Nephron progenitor cell (in vitro differentiated cells): Measurements from ENCODE around the gene TBC1D30.

ENCODE experiments used
- DNase-seq: peaks from one replicate; pipeline ENCODE4 v3.0.0; 2021
- H3K27ac Mint-ChIP-seq: 2 replicates; pipeline ENCODE4 v1.8.0; 2021; ENCODE audit warnings: mild to moderate bottlenecking, moderate library complexity, mixed read lengths
- H3K27me3 Mint-ChIP-seq: 2 replicates; pipeline ENCODE4 v1.8.0; 2021; ENCODE audit warnings: mild to moderate bottlenecking, low read depth, mixed read lengths; ENCODE audit not compliant: poor library complexity
- H3K36me3 Mint-ChIP-seq: 2 replicates; pipeline ENCODE4 v1.8.0; 2021; ENCODE audit warnings: low read depth, mixed read lengths
- H3K4me1 Mint-ChIP-seq: 2 replicates; pipeline ENCODE4 v1.8.0; 2021; ENCODE audit warnings: mixed read lengths
- H3K4me3 Mint-ChIP-seq: 2 replicates; pipeline ENCODE4 v1.8.0; 2021; ENCODE audit warnings: mild to moderate bottlenecking, moderate library complexity, mixed read lengths
- H3K9me3 Mint-ChIP-seq: 2 replicates; pipeline ENCODE4 v1.8.0; 2021; ENCODE audit warnings: mild to moderate bottlenecking, moderate library complexity, mixed read lengths
- TF ChIP-seq, protein P1 (sequence below): fragments of 200-600 bp; sonication (generic); IDR thresholded peaks from 2 replicates; pipeline ENCODE4 v1.5.0; 2021; ENCODE audit warnings: antibody characterized with exemption

Gene TBC1D30

DNA sequence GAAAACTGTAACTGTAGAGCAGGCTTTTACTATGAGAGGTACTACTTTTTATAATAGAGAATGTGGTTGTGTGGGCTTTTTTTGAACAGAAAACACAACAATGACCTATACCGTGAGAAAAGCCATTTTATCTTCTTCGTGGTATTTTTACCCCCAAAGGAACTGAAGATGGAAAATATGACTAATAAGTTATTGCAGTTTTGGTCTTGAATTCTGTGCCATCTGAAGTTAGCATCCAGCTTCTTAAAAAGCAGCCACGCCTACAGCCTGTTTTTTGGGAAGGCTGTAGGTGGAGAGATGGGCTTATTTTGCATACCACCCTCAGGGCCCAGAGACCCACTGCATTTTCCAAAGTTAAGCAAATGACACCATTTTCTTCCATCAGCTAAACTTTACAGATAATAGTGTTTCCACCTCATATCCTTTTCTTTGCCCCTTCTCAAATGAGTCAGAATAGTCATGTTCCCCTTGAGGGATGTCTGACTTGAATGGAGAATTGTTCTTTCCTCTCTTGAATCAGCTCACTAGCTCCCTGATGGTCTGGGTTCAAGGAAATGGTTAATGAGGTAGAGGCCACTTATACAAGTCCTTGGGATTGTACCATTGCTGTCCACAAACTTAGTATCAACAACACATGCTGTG, 53.0 kb downstream of the TBC1D30 start:
- TF ChIP-seq, protein P1, sequence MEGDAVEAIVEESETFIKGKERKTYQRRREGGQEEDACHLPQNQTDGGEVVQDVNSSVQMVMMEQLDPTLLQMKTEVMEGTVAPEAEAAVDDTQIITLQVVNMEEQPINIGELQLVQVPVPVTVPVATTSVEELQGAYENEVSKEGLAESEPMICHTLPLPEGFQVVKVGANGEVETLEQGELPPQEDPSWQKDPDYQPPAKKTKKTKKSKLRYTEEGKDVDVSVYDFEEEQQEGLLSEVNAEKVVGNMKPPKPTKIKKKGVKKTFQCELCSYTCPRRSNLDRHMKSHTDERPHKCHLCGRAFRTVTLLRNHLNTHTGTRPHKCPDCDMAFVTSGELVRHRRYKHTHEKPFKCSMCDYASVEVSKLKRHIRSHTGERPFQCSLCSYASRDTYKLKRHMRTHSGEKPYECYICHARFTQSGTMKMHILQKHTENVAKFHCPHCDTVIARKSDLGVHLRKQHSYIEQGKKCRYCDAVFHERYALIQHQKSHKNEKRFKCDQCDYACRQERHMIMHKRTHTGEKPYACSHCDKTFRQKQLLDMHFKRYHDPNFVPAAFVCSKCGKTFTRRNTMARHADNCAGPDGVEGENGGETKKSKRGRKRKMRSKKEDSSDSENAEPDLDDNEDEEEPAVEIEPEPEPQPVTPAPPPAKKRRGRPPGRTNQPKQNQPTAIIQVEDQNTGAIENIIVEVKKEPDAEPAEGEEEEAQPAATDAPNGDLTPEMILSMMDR, result no peak

DNA sequence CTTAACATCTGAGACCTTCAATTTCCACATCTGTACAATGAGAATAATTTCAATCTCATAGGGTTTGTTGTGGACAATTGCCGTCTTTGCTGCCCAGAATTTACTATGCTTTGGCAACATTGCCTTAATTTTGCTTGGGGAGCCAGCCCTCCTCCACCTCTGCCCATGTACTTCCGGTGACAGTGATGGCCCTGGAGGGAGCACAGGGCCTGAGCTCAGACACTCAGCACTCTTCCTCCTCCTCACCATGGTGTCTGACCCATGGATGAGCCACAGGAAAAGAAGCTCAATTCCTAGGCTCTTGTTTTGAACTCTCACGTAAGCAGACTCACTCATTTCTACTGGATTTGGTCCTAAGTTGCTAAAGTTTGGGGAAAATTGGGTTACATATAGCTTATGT, 58.2 kb downstream of the TBC1D30 start:
- TF ChIP-seq, protein P1, result no peak
- Mint-ChIP-seq H3K27ac (no peak overlapping the region), H3K4me1 (no peaks in the 10 kb centered on the region), H3K9me3 (peaks cover 7% of the 10 kb centered on the region), H3K4me3 (no peak overlapping the region), H3K27me3 (peaks cover 7% of the 10 kb centered on the region), H3K36me3 (no peaks in the 10 kb centered on the region)
- no peak for DNase-seq

More for the DNA sequence above, 53.0 kb downstream of the TBC1D30 start:
- no peak overlapping the region for H3K27ac Mint-ChIP-seq
- H3K4me1 Mint-ChIP-seq, result no peaks in the 10 kb centered on the region
- peaks cover 10% of the 10 kb centered on the region for H3K27me3 Mint-ChIP-seq
- H3K9me3 Mint-ChIP-seq, result peaks cover 7% of the 10 kb centered on the region
- no peak overlapping the region for H3K4me3 Mint-ChIP-seq
- no peak for DNase-seq
- H3K36me3 Mint-ChIP-seq, result no peaks in the 10 kb centered on the region

DNA sequence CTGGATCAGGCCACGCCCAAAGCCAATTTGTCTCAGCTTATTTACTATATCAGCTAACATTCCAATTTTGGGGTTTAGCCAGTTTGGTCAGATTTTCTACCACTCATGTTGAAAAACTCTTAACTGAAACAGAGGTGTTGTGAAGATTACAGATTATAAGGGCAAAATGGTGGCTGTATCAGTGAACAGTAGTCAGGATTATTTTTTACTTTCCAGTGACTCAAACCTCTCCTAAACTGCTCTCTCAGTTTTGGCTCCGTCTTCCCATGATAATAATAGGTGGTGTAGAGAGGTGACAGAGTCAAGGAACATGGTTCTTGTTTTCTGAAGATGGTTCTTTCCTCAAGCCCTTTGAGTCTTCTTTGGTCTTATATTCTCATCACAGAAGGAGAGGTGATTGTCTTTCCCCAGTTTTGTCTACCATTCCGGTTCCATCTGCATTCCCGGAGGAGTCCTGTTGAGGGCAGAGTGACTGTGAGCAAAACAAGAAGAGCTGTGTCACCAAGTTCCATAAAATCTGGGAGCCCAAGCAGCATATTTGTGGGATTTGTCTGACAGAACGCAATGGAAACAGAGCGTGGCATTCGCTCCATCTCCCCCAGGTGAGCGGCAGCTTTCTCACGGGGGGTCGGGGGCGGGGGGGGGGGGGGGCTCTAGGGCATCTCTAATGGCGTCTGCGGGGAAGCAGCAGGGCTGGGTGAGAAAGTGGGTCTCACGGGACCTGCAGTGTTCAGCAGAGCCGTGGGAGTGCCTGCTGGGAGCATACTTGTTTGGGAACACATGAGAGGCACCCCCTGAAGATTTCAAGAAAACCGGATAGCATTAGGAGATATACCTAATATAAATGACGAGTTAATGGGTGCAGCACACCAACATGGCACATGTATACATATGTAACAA, 59.1 kb downstream of the TBC1D30 start:
- H3K36me3 Mint-ChIP-seq, result no peaks in the 10 kb centered on the region
- TF ChIP-seq, protein P1, result no peak
- DNase-seq, result no peak
- H3K27ac Mint-ChIP-seq, result no peak overlapping the region
- peaks cover 3% of the 10 kb centered on the region for H3K27me3 Mint-ChIP-seq
- no peaks in the 10 kb centered on the region for H3K4me1 Mint-ChIP-seq
- H3K4me3 Mint-ChIP-seq, result no peak overlapping the region
- H3K9me3 Mint-ChIP-seq, result peaks cover 7% of the 10 kb centered on the region

DNA sequence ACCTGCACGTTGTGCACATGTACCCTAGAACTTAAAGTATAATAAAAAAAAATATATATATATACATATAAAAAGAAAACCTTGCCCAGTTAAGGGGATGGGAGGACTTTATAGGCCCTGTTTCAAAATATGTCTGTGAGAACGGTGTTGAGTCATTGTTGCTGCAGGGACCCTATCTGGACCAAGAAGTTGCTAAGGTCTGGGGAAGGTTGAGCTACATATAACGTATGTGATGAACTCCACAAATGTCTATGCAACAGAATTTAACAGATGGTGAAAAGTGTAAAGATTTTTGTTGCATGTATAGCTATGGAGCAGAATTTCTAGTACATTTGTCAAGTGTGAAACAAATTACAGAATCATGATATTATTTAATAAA, 59.7 kb downstream of the TBC1D30 start:
- no peaks in the 10 kb centered on the region for H3K36me3 Mint-ChIP-seq
- peaks cover 7% of the 10 kb centered on the region for H3K9me3 Mint-ChIP-seq
- TF ChIP-seq, protein P1, result no peak
- H3K4me1 Mint-ChIP-seq, result no peaks in the 10 kb centered on the region
- H3K27me3 Mint-ChIP-seq, result peaks cover 2% of the 10 kb centered on the region
- DNase-seq, result no peak
- no peak overlapping the region for H3K27ac Mint-ChIP-seq
- no peak overlapping the region for H3K4me3 Mint-ChIP-seq

DNA sequence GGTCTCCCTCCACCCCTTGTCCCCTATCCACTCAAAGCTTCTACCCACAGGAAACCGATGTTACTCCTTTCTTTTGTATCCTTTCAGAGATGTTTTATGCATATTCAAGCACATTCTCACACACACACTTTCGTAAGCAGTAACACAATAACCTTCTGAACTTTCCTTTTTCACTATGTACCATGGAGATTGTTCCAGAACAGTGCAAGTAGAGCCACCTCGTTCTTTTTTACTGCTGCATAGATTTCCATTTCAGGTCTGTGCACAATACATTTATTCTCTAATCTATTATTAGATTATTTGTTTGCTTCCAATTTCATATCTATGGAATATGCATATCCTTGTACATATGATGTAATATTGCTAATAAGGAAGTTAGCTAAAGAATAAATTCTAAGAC, 60.3 kb downstream of the TBC1D30 start:
- peaks cover 6% of the 10 kb centered on the region for H3K9me3 Mint-ChIP-seq
- TF ChIP-seq, protein P1, result no peak

More for the DNA sequence above, 60.3 kb downstream of the TBC1D30 start:
- no peaks in the 10 kb centered on the region for H3K36me3 Mint-ChIP-seq
- peaks cover under 1% of the 10 kb centered on the region for H3K4me1 Mint-ChIP-seq
- no peak overlapping the region for H3K27ac Mint-ChIP-seq
- no peak overlapping the region for H3K4me3 Mint-ChIP-seq
- peaks cover 2% of the 10 kb centered on the region for H3K27me3 Mint-ChIP-seq
- DNase-seq, result no peak
